Suprapubic skin (tissue), 4 donors: ENCODE data around the gene FPR1. TPM values are rescaled to one million over a fixed set of nuclear protein-coding genes. Genes with fewer than 3 reads are reported as not detected.
A peak's percentile ranks its signal among the peaks of the same experiment; 100 is the strongest.

Source experiments
- DNase-seq, 2 donors: peaks; one replicate each; pipeline ENCODE4 v3.0.0-alpha.2; 2019; ENCODE audit warnings: low spot score in 2 of 2
- H3K27ac ChIP-seq: fragments of 200-600 bp; sonication (generic); one replicate; pipeline ENCODE4 v1.5.1; 2019
- H3K27me3 ChIP-seq: fragments of 200-600 bp; sonication (generic); one replicate; pipeline ENCODE4 v1.5.1; 2019
- H3K36me3 ChIP-seq: fragments of 200-600 bp; sonication (generic); one replicate; pipeline ENCODE4 v1.5.1; 2019
- H3K4me1 ChIP-seq: fragments of 200-600 bp; sonication (generic); one replicate; pipeline ENCODE4 v1.5.1; 2019
- H3K4me3 ChIP-seq: fragments of 200-600 bp; sonication (generic); one replicate; pipeline ENCODE4 v1.5.1; 2019; ENCODE audit warnings: mild to moderate bottlenecking
- H3K9me3 ChIP-seq: fragments of 200-600 bp; sonication (generic); one replicate; pipeline ENCODE4 v1.5.1; 2019
- CTCF ChIP-seq, 2 donors: fragments of 200-600 bp in 1 of 2; fragments of 450-650 bp in 1 of 2; sonication (generic) in 1 of 2; IDR thresholded peaks; one replicate each; pipeline ENCODE4 v1.5.1; 2016 to 2019; ENCODE audit warnings: antibody characterized with exemption in 2 of 2, mild to moderate bottlenecking in 1 of 2, moderate library complexity in 1 of 2
- EP300 ChIP-seq: sonication (generic); formaldehyde crosslinking; IDR thresholded peaks from one replicate; pipeline ENCODE4 v1.6.1; 2017; ENCODE audit warnings: antibody characterized with exemption
- POLR2A ChIP-seq, 2 donors: fragments of 450-650 bp; IDR thresholded peaks; one replicate each; pipeline ENCODE4 v1.6.1; 2017; ENCODE audit warnings: antibody characterized with exemption in 2 of 2, mild to moderate bottlenecking in 2 of 2, moderate library complexity in 2 of 2
- POLR2AphosphoS5 ChIP-seq, 3 donors: sonication (generic); formaldehyde crosslinking; IDR thresholded peaks; one replicate each; pipeline ENCODE4 v1.6.1; 2017; ENCODE audit warnings: antibody characterized with exemption in 3 of 3
- WGBS: methylation state at CpG from one replicate; pipeline ENCODE4 v1.1.5; 2018; 5-methylcytosine and 5-hydroxymethylcytosine counted together
- total RNA-seq, 4 donors: library from RNA; depleted of rRNA; stranded (reverse); fragments of >200 nt; gene quantifications; one replicate each; pipeline ENCODE4 v1.1.0, GENCODE V29; 2016

FPR1 gene
- 1 to 10 TPM in 2 of 4 donors, under 1 TPM in 2; 0.60 to 1.7 (median 1.0) TPM for total RNA-seq

- H3K4me3 ChIP-seq = no peak within 1 kb of the TSS
- peak in 1 of 2 donors; percentile 23 for DNase-seq
- no peak within 1 kb of the TSS for H3K27ac ChIP-seq
Measured at GRCh38 chr19:51751655-51752054, at the start of gene FPR1. TSS of gene FPR1 (minus strand) at chr19:51751878. CDS start at chr19:51746994, 4,884 bp downstream.

GRCh38 chr19:51800473-51801244, 49.0 kb upstream of the FPR1 start:
- no peak for DNase-seq
- Histone ChIP-seq H3K9me3 (no peaks in the 10 kb centered on the region), H3K27me3 (no peaks in the 10 kb centered on the region), H3K4me3 (no peak overlapping the region), H3K27ac (peak overlapping the region; percentile 68), H3K4me1 (peaks cover 30% of the 10 kb centered on the region), H3K36me3 (no peaks in the 10 kb centered on the region)
- TF ChIP-seq POLR2AphosphoS5 (IDR thresholded peaks at IDR 0.05) (no peak), EP300 (no peak), POLR2A (IDR thresholded peaks at IDR 0.05) (no peak), CTCF (IDR thresholded peaks at IDR 0.05) (no peak)
- 59% methylated on average over 7 of the region's 7 CpGs for WGBS

More at GRCh38 chr19:51751655-51752054, at the start of gene FPR1:
- Histone ChIP-seq H3K9me3 (no peaks in the 10 kb centered on the region), H3K36me3 (no peaks in the 10 kb centered on the region), H3K4me1 (no peaks in the 10 kb centered on the region), H3K27me3 (peaks cover 4% of the 10 kb centered on the region)
- WGBS = 61% methylated on average over 2 of the region's 2 CpGs
- TF ChIP-seq CTCF (IDR thresholded peaks at IDR 0.05) (no peak), EP300 (no peak), POLR2A (IDR thresholded peaks at IDR 0.05) (no peak)

GRCh38 chr19:51799774-51800472, 48.2 kb upstream of the FPR1 start:
- no peak for TF ChIP-seq EP300
- no peak for TF ChIP-seq POLR2A (IDR thresholded peaks at IDR 0.05)
- WGBS = 71% methylated on average over 6 of the region's 13 CpGs
- Histone ChIP-seq H3K9me3 (no peaks in the 10 kb centered on the region), H3K27ac (peak overlapping the region; percentile 68), H3K4me1 (peaks cover 27% of the 10 kb centered on the region), H3K4me3 (peak overlapping the region; percentile 8), H3K36me3 (no peaks in the 10 kb centered on the region), H3K27me3 (no peaks in the 10 kb centered on the region)
- no peak for DNase-seq

- Histone ChIP-seq H3K27me3 (no peaks in the 10 kb centered on the region), H3K27ac (peak overlapping the region; percentile 68), H3K4me3 (peak overlapping the region; percentile 8)
Measured at GRCh38 chr19:51799034-51799773, 47.5 kb upstream of the FPR1 start.

GRCh38 chr19:51798062-51798461, 46.4 kb upstream of the FPR1 start:
- Histone ChIP-seq H3K36me3 (no peaks in the 10 kb centered on the region), H3K9me3 (no peaks in the 10 kb centered on the region), H3K27ac (peak overlapping the region; percentile 68), H3K4me1 (peaks cover 27% of the 10 kb centered on the region), H3K4me3 (peak overlapping the region; percentile 2), H3K27me3 (no peaks in the 10 kb centered on the region)
- no peak for DNase-seq
- TF ChIP-seq POLR2AphosphoS5 (IDR thresholded peaks at IDR 0.05) (no peak), CTCF (IDR thresholded peaks at IDR 0.05) (no peak), EP300 (no peak), POLR2A (IDR thresholded peaks at IDR 0.05) (no peak)
- WGBS = 44% methylated on average over 3 of the region's 3 CpGs

More at GRCh38 chr19:51799034-51799773, 47.5 kb upstream of the FPR1 start:
- H3K4me1 ChIP-seq = peaks cover 27% of the 10 kb centered on the region
- 44% methylated on average over 18 of the region's 20 CpGs for WGBS
- TF ChIP-seq POLR2A (IDR thresholded peaks at IDR 0.05) (no peak), POLR2AphosphoS5 (IDR thresholded peaks at IDR 0.05) (peak in 1 of 3 donors; percentile 17)
- no peaks in the 10 kb centered on the region for H3K9me3 ChIP-seq
- DNase-seq = peak; percentile 86
- no peaks in the 10 kb centered on the region for H3K36me3 ChIP-seq
